GM12874 (cell line): ENCODE measurements around the gene ACVR1.

Source experiments
- CTCF ChIP-seq: IDR thresholded peaks from 2 replicates; pipeline ENCODE4 v1.5.1; 2011; ENCODE audit warnings: low read depth, mild to moderate bottlenecking, control low read depth, low read length, moderate library complexity; ENCODE audit not compliant: insufficient read depth

ACVR1 gene

GRCh38 chr2:157803952-157804351 lies 72.2 kb downstream of the ACVR1 start:
- no peak for TF ChIP-seq CTCF

- TF ChIP-seq CTCF = no peak
Observed at GRCh38 chr2:157803476-157803875, 72.7 kb downstream of the ACVR1 start.

GRCh38 chr2:157800838-157801495 lies 75.2 kb downstream of the ACVR1 start:
- TF ChIP-seq CTCF = no peak

GRCh38 chr2:157793053-157793612 lies 83.0 kb downstream of the ACVR1 start:
- TF ChIP-seq CTCF = no peak

- TF ChIP-seq CTCF = no peak
Observed at GRCh38 chr2:157792335-157793052, 83.6 kb downstream of the ACVR1 start.

GRCh38 chr2:157790780-157791179 lies 85.3 kb downstream of the ACVR1 start:
- TF ChIP-seq CTCF = no peak

GRCh38 chr2:157789933-157790511 lies 86.1 kb downstream of the ACVR1 start:
- TF ChIP-seq CTCF = no peak
